ENCODE measurements around the gene TMEM208. TPM values are rescaled to one million over a fixed set of nuclear protein-coding genes. Genes with fewer than 3 reads are reported as not detected.
A peak's percentile ranks its signal among the peaks of the same experiment; 100 is the strongest.

Gene TMEM208
- 68.5 and 72.4 TPM in 2 replicates for total RNA-seq

- DNase-seq (ENCODE audit: low spot score), result peak; percentile 99
- Mint-ChIP-seq H3K4me3 (peak within 1 kb of the TSS; percentile 98), H3K27me3 (ENCODE audit: insufficient read depth) (no peaks in the 10 kb centered on the region), H3K27ac (peak within 1 kb of the TSS; percentile 94), H3K4me1 (ENCODE audit: low read depth) (peaks cover 43% of the 10 kb centered on the region), H3K36me3 (ENCODE audit: low read depth) (peaks cover 27% of the 10 kb centered on the region), H3K9me3 (no peaks in the 10 kb centered on the region)
- intact Hi-C loops (cut with micrococcal nuclease), result loop anchor here (1.0 to 5.0 kb wide), 10 partner anchors 9 to 619 kb away; partner anchors contain the start of genes ACD, ATP6V0D1, E2F4 and MATCAP1
Observed at GRCh38 chr16:67226804-67227566, at the start of gene TMEM208. TSS of gene TMEM208 (plus strand) at chr16:67227130. CDS start at chr16:67227219, 89 bp downstream.

GRCh38 chr16:67177743-67178699 is 48.9 kb upstream of the TMEM208 start:
- DNase-seq (ENCODE audit: low spot score), result peak; percentile 54
- no peaks in the 10 kb centered on the region for H3K27me3 Mint-ChIP-seq (ENCODE audit: insufficient read depth)

GRCh38 chr16:67179421-67180080 is 47.4 kb upstream of the TMEM208 start:
- Mint-ChIP-seq H3K36me3 (ENCODE audit: low read depth) (peaks cover 13% of the 10 kb centered on the region), H3K9me3 (no peaks in the 10 kb centered on the region), H3K27me3 (ENCODE audit: insufficient read depth) (peaks cover 1% of the 10 kb centered on the region), H3K4me1 (ENCODE audit: low read depth) (peaks cover 41% of the 10 kb centered on the region), H3K4me3 (peak overlapping the region; percentile 29), H3K27ac (no peak overlapping the region)
- intact Hi-C loops (cut with micrococcal nuclease), result no loop called here
- DNase-seq (ENCODE audit: low spot score), result no peak

More at GRCh38 chr16:67177743-67178699, 48.9 kb upstream of the TMEM208 start:
- intact Hi-C loops (cut with micrococcal nuclease), result loop anchor here (1.0 kb wide), 1 partner anchor 8 kb away; the partner anchor contains the start of gene NOL3
- peaks cover 19% of the 10 kb centered on the region for H3K36me3 Mint-ChIP-seq (ENCODE audit: low read depth)
- H3K9me3 Mint-ChIP-seq, result no peaks in the 10 kb centered on the region
- H3K4me3 Mint-ChIP-seq, result peak overlapping the region; percentile 62
- H3K27ac Mint-ChIP-seq, result no peak overlapping the region
- peaks cover 51% of the 10 kb centered on the region for H3K4me1 Mint-ChIP-seq (ENCODE audit: low read depth)

- intact Hi-C loops (cut with micrococcal nuclease), result no loop called here
- peaks cover 3% of the 10 kb centered on the region for H3K27me3 Mint-ChIP-seq (ENCODE audit: insufficient read depth)
- no peak for DNase-seq (ENCODE audit: low spot score)
- no peak overlapping the region for H3K4me3 Mint-ChIP-seq
- no peaks in the 10 kb centered on the region for H3K9me3 Mint-ChIP-seq
- H3K27ac Mint-ChIP-seq, result no peak overlapping the region
- H3K4me1 Mint-ChIP-seq (ENCODE audit: low read depth), result peaks cover 42% of the 10 kb centered on the region
- peaks cover 13% of the 10 kb centered on the region for H3K36me3 Mint-ChIP-seq (ENCODE audit: low read depth)
Observed at GRCh38 chr16:67180166-67180565, 46.8 kb upstream of the TMEM208 start.

- Mint-ChIP-seq H3K4me3 (no peak overlapping the region), H3K4me1 (ENCODE audit: low read depth) (peaks cover 38% of the 10 kb centered on the region), H3K27me3 (ENCODE audit: insufficient read depth) (peaks cover 8% of the 10 kb centered on the region), H3K27ac (no peak overlapping the region), H3K36me3 (ENCODE audit: low read depth) (peaks cover 6% of the 10 kb centered on the region), H3K9me3 (no peaks in the 10 kb centered on the region)
- intact Hi-C loops (cut with micrococcal nuclease), result no loop called here
- DNase-seq (ENCODE audit: low spot score), result no peak
Observed at GRCh38 chr16:67181346-67181745, 45.6 kb upstream of the TMEM208 start.

GRCh38 chr16:67182288-67182687 is 44.6 kb upstream of the TMEM208 start:
- Mint-ChIP-seq H3K4me1 (ENCODE audit: low read depth) (peaks cover 29% of the 10 kb centered on the region), H3K27ac (no peak overlapping the region), H3K4me3 (no peak overlapping the region), H3K9me3 (no peaks in the 10 kb centered on the region), H3K27me3 (ENCODE audit: insufficient read depth) (peaks cover 8% of the 10 kb centered on the region), H3K36me3 (ENCODE audit: low read depth) (peaks cover 3% of the 10 kb centered on the region)
- DNase-seq (ENCODE audit: low spot score), result no peak
- intact Hi-C loops (cut with micrococcal nuclease), result loop anchor here (2.0 kb wide), 1 partner anchor 65 kb away; the partner anchor contains the start of gene FHOD1

- no peaks in the 10 kb centered on the region for H3K9me3 Mint-ChIP-seq
- peaks cover 24% of the 10 kb centered on the region for H3K4me1 Mint-ChIP-seq (ENCODE audit: low read depth)
- intact Hi-C loops (cut with micrococcal nuclease), result loop anchor here (1.0 to 2.0 kb wide), 8 partner anchors 9 to 229 kb away; partner anchors contain the start of genes E2F4, FBXL8, FHOD1 and NOL3
- DNase-seq (ENCODE audit: low spot score), result no peak
- H3K4me3 Mint-ChIP-seq, result no peak overlapping the region
- no peaks in the 10 kb centered on the region for H3K36me3 Mint-ChIP-seq (ENCODE audit: low read depth)
- H3K27me3 Mint-ChIP-seq (ENCODE audit: insufficient read depth), result peaks cover 8% of the 10 kb centered on the region
- H3K27ac Mint-ChIP-seq, result no peak overlapping the region
Observed at GRCh38 chr16:67183284-67183626, 43.7 kb upstream of the TMEM208 start.

GRCh38 chr16:67183627-67184452 is 43.1 kb upstream of the TMEM208 start, which contains the start of gene MATCAP1:
TSS of gene MATCAP1 (minus strand) at chr16:67183963. CDS start at chr16:67180610, 3,353 bp downstream.
- no peak within 1 kb of the TSS for H3K27ac Mint-ChIP-seq
- intact Hi-C loops (cut with micrococcal nuclease), result loop anchor here (1.0 to 2.0 kb wide), 10 partner anchors 8 to 237 kb away; partner anchors contain the start of genes E2F4, FBXL8, FHOD1 and NOL3
- no peaks in the 10 kb centered on the region for H3K9me3 Mint-ChIP-seq
- DNase-seq (ENCODE audit: low spot score), result peak; percentile 94
- no peaks in the 10 kb centered on the region for H3K36me3 Mint-ChIP-seq (ENCODE audit: low read depth)
- H3K27me3 Mint-ChIP-seq (ENCODE audit: insufficient read depth), result peaks cover 8% of the 10 kb centered on the region
- H3K4me3 Mint-ChIP-seq, result peak within 1 kb of the TSS; percentile 62
- H3K4me1 Mint-ChIP-seq (ENCODE audit: low read depth), result peaks cover 20% of the 10 kb centered on the region

- H3K36me3 Mint-ChIP-seq (ENCODE audit: low read depth), result no peaks in the 10 kb centered on the region
Observed at GRCh38 chr16:67184453-67184994, 42.4 kb upstream of the TMEM208 start.

GRCh38 chr16:67184995-67185650 is 41.8 kb upstream of the TMEM208 start:
- H3K27ac Mint-ChIP-seq, result peak overlapping the region; percentile 89
- peak overlapping the region; percentile 92 for H3K4me3 Mint-ChIP-seq
- H3K4me1 Mint-ChIP-seq (ENCODE audit: low read depth), result peaks cover 10% of the 10 kb centered on the region
- no peaks in the 10 kb centered on the region for H3K9me3 Mint-ChIP-seq
- peaks cover 8% of the 10 kb centered on the region for H3K27me3 Mint-ChIP-seq (ENCODE audit: insufficient read depth)
- intact Hi-C loops (cut with micrococcal nuclease), result loop anchor here (1.0 to 2.0 kb wide), 4 partner anchors 76 to 238 kb away; partner anchors contain the start of gene PHAF1
- H3K36me3 Mint-ChIP-seq (ENCODE audit: low read depth), result no peaks in the 10 kb centered on the region
- DNase-seq (ENCODE audit: low spot score), result peak; percentile 80

More at GRCh38 chr16:67184453-67184994, 42.4 kb upstream of the TMEM208 start:
- Mint-ChIP-seq H3K27me3 (ENCODE audit: insufficient read depth) (peaks cover 8% of the 10 kb centered on the region), H3K4me1 (ENCODE audit: low read depth) (peaks cover 13% of the 10 kb centered on the region), H3K4me3 (peak overlapping the region; percentile 62), H3K9me3 (no peaks in the 10 kb centered on the region), H3K27ac (no peak overlapping the region)
- DNase-seq (ENCODE audit: low spot score), result no peak
- intact Hi-C loops (cut with micrococcal nuclease), result loop anchor here (2.0 kb wide), 2 partner anchors 76 to 238 kb away; partner anchors contain the start of gene PHAF1

- H3K9me3 Mint-ChIP-seq, result no peaks in the 10 kb centered on the region
Observed at GRCh38 chr16:67185651-67186134, 41.2 kb upstream of the TMEM208 start.

More at GRCh38 chr16:67185651-67186134, 41.2 kb upstream of the TMEM208 start:
- Mint-ChIP-seq H3K27me3 (ENCODE audit: insufficient read depth) (peaks cover 8% of the 10 kb centered on the region), H3K4me1 (ENCODE audit: low read depth) (peaks cover 10% of the 10 kb centered on the region), H3K27ac (peak overlapping the region; percentile 89), H3K4me3 (peak overlapping the region; percentile 92), H3K36me3 (ENCODE audit: low read depth) (no peaks in the 10 kb centered on the region)
- no peak for DNase-seq (ENCODE audit: low spot score)
- intact Hi-C loops (cut with micrococcal nuclease), result loop anchor here (1.0 to 2.0 kb wide), 4 partner anchors 77 to 239 kb away; partner anchors contain the start of gene PHAF1
